ENCODE data around the gene DCX.

- no peak for TF ChIP-seq CTCF (conservative IDR thresholded peaks at IDR 0.05)
- TF ChIP-seq EZH2 (IDR thresholded peaks at IDR 0.05; ENCODE audit: low read depth) = no peak
Measured at GRCh38 chrX:111431001-111431400, 19.0 kb upstream of the DCX start.
